Endothelial cell of umbilical vein (primary cell): ENCODE measurements around the gene ASXL1.

Source experiments
- CTCF ChIP-seq, 2 donors: IDR thresholded peaks; 1 replicate in 1 of 2; 2 replicates in 1 of 2; pipeline ENCODE4 v1.5.1; 2011; ENCODE audit warnings: low read length in 2 of 2, mild to moderate bottlenecking in 2 of 2, moderate library complexity in 2 of 2, control low read depth in 1 of 2, inconsistent platforms in 1 of 2, low read depth in 1 of 2; ENCODE audit not compliant: insufficient read depth in 1 of 2; ENCODE audit errors: extremely low read depth in 1 of 2
- MYC ChIP-seq: IDR thresholded peaks from one replicate; pipeline ENCODE4 v1.6.1; 2011; ENCODE audit warnings: mild to moderate bottlenecking, low read depth, low read length
- TF ChIP-seq, protein P1 (sequence below): IDR thresholded peaks from 2 replicates; pipeline ENCODE4 v1.6.1; 2011; ENCODE audit not compliant: insufficient read depth, insufficient read length

DNA sequence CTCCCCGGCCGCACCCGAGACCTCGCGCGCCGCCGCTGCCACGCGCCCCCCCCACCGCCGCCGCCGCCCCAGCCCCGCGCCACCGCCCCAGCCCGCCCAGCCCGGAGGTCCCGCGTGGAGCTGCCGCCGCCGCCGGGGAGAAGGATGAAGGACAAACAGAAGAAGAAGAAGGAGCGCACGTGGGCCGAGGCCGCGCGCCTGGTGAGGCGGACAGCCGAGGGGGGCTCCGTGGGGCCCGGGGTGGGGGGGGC is 426 bp downstream of the ASXL1 start:
- no peak for TF ChIP-seq CTCF (IDR thresholded peaks at IDR 0.05; ENCODE audit: extremely low read depth in 1 of 2, insufficient read depth in 1 of 2, low read depth in 1 of 2, low read length in 2 of 2)
- TF ChIP-seq MYC, result no peak
- TF ChIP-seq, protein P1, sequence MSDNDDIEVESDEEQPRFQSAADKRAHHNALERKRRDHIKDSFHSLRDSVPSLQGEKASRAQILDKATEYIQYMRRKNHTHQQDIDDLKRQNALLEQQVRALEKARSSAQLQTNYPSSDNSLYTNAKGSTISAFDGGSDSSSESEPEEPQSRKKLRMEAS, result no peak
